ENCODE measurements around the gene MBOAT1. TPM values are rescaled to one million over a fixed set of nuclear protein-coding genes. Genes with fewer than 3 reads are reported as not detected.
"Not testable (repeated sequence)": the region's sequence is repeated elsewhere in the genome, so short reads cannot be mapped to it uniquely, and the experiment has no call there.

MBOAT1 gene
- polyA plus RNA-seq, 4 donors, result 16.3 to 21.4 (median 17.3) TPM

- no peak for DNase-seq (ENCODE audit: low read depth in 4 of 4, low spot score in 3 of 4)
Measured at GRCh38 chr6:20173833-20174792, 38.2 kb downstream of the MBOAT1 start.

GRCh38 chr6:20172842-20173456 lies 39.3 kb downstream of the MBOAT1 start:
- DNase-seq (ENCODE audit: low read depth in 4 of 4, low spot score in 3 of 4), result no peak

GRCh38 chr6:20170455-20171148 lies 41.7 kb downstream of the MBOAT1 start:
- no peak for DNase-seq (ENCODE audit: low read depth in 4 of 4, low spot score in 3 of 4)

- DNase-seq (ENCODE audit: low read depth in 4 of 4, low spot score in 3 of 4), result no peak
Measured at GRCh38 chr6:20169786-20170185, 42.5 kb downstream of the MBOAT1 start.

GRCh38 chr6:20169119-20169557 lies 43.1 kb downstream of the MBOAT1 start:
- no peak for DNase-seq (ENCODE audit: low read depth in 4 of 4, low spot score in 3 of 4)

- DNase-seq (ENCODE audit: low read depth in 4 of 4, low spot score in 3 of 4), result no peak
Measured at GRCh38 chr6:20168690-20169089, 43.6 kb downstream of the MBOAT1 start.

- DNase-seq (ENCODE audit: low read depth in 4 of 4, low spot score in 3 of 4), result no peak
Measured at GRCh38 chr6:20167601-20168000, 44.7 kb downstream of the MBOAT1 start.

- no peak for DNase-seq (ENCODE audit: low read depth in 4 of 4, low spot score in 3 of 4)
Measured at GRCh38 chr6:20166210-20166609, 46.1 kb downstream of the MBOAT1 start.

GRCh38 chr6:20162515-20162914 lies 49.8 kb downstream of the MBOAT1 start:
- no peak for DNase-seq (ENCODE audit: low read depth in 4 of 4, low spot score in 3 of 4)

- no peak for DNase-seq (ENCODE audit: low read depth in 4 of 4, low spot score in 3 of 4)
Measured at GRCh38 chr6:20160541-20161283, 51.6 kb downstream of the MBOAT1 start.

- DNase-seq (ENCODE audit: low read depth in 4 of 4, low spot score in 3 of 4), result no peak
Measured at GRCh38 chr6:20159781-20160540, 52.3 kb downstream of the MBOAT1 start.

GRCh38 chr6:20159098-20159497 lies 53.2 kb downstream of the MBOAT1 start:
- DNase-seq (ENCODE audit: low read depth in 4 of 4, low spot score in 3 of 4), result no peak

- no peak for DNase-seq (ENCODE audit: low read depth in 4 of 4, low spot score in 3 of 4)
Measured at GRCh38 chr6:20158676-20159075, 53.6 kb downstream of the MBOAT1 start.

GRCh38 chr6:20156824-20157223 lies 55.4 kb downstream of the MBOAT1 start:
- no peak for DNase-seq (ENCODE audit: low read depth in 4 of 4, low spot score in 3 of 4)

GRCh38 chr6:20154753-20155152 lies 57.5 kb downstream of the MBOAT1 start:
- no peak for DNase-seq (ENCODE audit: low read depth in 4 of 4, low spot score in 3 of 4)

GRCh38 chr6:20153194-20153593 lies 59.1 kb downstream of the MBOAT1 start:
- DNase-seq (ENCODE audit: low read depth in 4 of 4, low spot score in 3 of 4), result no peak

- no peak for DNase-seq (ENCODE audit: low read depth in 4 of 4, low spot score in 3 of 4)
Measured at GRCh38 chr6:20148433-20148832, 63.8 kb downstream of the MBOAT1 start.

GRCh38 chr6:20147469-20147868 lies 64.8 kb downstream of the MBOAT1 start:
- DNase-seq (ENCODE audit: low read depth in 4 of 4, low spot score in 3 of 4), result no peak

GRCh38 chr6:20146831-20147230 lies 65.4 kb downstream of the MBOAT1 start:
- DNase-seq (ENCODE audit: low read depth in 4 of 4, low spot score in 3 of 4), result not testable (repeated sequence)

GRCh38 chr6:20146291-20146690 lies 66.0 kb downstream of the MBOAT1 start:
- no peak for DNase-seq (ENCODE audit: low read depth in 4 of 4, low spot score in 3 of 4)

Data from right renal pelvis (tissue), 4 donors.